ENCODE results near the gene ARHGAP6.

The ARHGAP6 gene

GRCh38 chrX:11376163-11376562 is 289.6 kb downstream of the ARHGAP6 start:
- no peak for DNase-seq (ENCODE audit: low read depth)
- H3K4me3 ChIP-seq (ENCODE audit: low read length): no peak overlapping the region
- TF ChIP-seq CTCF (conservative IDR thresholded peaks at IDR 0.05; ENCODE audit: low read length): no peak

GRCh38 chrX:11375614-11376119 is 290.1 kb downstream of the ARHGAP6 start:
- TF ChIP-seq CTCF (conservative IDR thresholded peaks at IDR 0.05; ENCODE audit: low read length): no peak
- no peak for DNase-seq (ENCODE audit: low read depth)
- H3K4me3 ChIP-seq (ENCODE audit: low read length): no peak overlapping the region

- TF ChIP-seq CTCF (conservative IDR thresholded peaks at IDR 0.05; ENCODE audit: low read length): no peak
- no peak overlapping the region for H3K4me3 ChIP-seq (ENCODE audit: low read length)
- no peak for DNase-seq (ENCODE audit: low read depth)
Observed at GRCh38 chrX:11374570-11374969, 291.1 kb downstream of the ARHGAP6 start.

- H3K4me3 ChIP-seq (ENCODE audit: low read length): no peak overlapping the region
- no peak for DNase-seq (ENCODE audit: low read depth)
- no peak for TF ChIP-seq CTCF (conservative IDR thresholded peaks at IDR 0.05; ENCODE audit: low read length)
Observed at GRCh38 chrX:11371106-11371505, 294.6 kb downstream of the ARHGAP6 start.

GRCh38 chrX:11367609-11368430 is 297.9 kb downstream of the ARHGAP6 start:
- DNase-seq (ENCODE audit: low read depth): no peak
- no peak for TF ChIP-seq CTCF (conservative IDR thresholded peaks at IDR 0.05; ENCODE audit: low read length)
- H3K4me3 ChIP-seq (ENCODE audit: low read length): no peak overlapping the region

- no peak overlapping the region for H3K4me3 ChIP-seq (ENCODE audit: low read length)
- DNase-seq (ENCODE audit: low read depth): no peak
- TF ChIP-seq CTCF (conservative IDR thresholded peaks at IDR 0.05; ENCODE audit: low read length): no peak
Observed at GRCh38 chrX:11366998-11367595, 298.6 kb downstream of the ARHGAP6 start.

GRCh38 chrX:11365426-11365825 is 300.3 kb downstream of the ARHGAP6 start:
- no peak for TF ChIP-seq CTCF (conservative IDR thresholded peaks at IDR 0.05; ENCODE audit: low read length)
- DNase-seq (ENCODE audit: low read depth): no peak
- H3K4me3 ChIP-seq (ENCODE audit: low read length): no peak overlapping the region
